SH-SY5Y (cell line): ENCODE measurements around the gene FAM13B.

Experiments used
- GATA2 ChIP-seq: IDR thresholded peaks from 2 replicates; pipeline ENCODE4 v1.6.1; 2011; ENCODE audit warnings: mild to moderate bottlenecking, low read depth, low read length
- GATA3 ChIP-seq: IDR thresholded peaks from 2 replicates; pipeline ENCODE4 v1.6.1; 2011; ENCODE audit warnings: low read depth, mild to moderate bottlenecking, low read length, moderate library complexity

- TF ChIP-seq GATA3 (no peak), GATA2 (no peak)
Observed at GRCh38 chr5:138029501-138029900, 3.4 kb downstream of the FAM13B start.
